IPS-18a (cell line): ENCODE results near the gene PLAAT4.

Source experiments
- H3K27ac ChIP-seq: one replicate; pipeline ENCODE4 v1.5.1; 2013; ENCODE audit warnings: low read length
- H3K27me3 ChIP-seq: one replicate; pipeline ENCODE4 v1.6.1; 2013; ENCODE audit warnings: mild to moderate bottlenecking, low read length; ENCODE audit not compliant: control insufficient read depth, insufficient read depth
- H3K36me3 ChIP-seq: one replicate; pipeline ENCODE4 v1.6.1; 2013; ENCODE audit warnings: low read depth, low read length; ENCODE audit not compliant: control insufficient read depth
- H3K4me1 ChIP-seq: one replicate; pipeline ENCODE4 v1.6.1; 2013; ENCODE audit warnings: low read depth, low read length; ENCODE audit not compliant: control insufficient read depth
- H3K4me3 ChIP-seq: one replicate; pipeline ENCODE4 v1.5.1; 2013; ENCODE audit warnings: low read length
- H3K9ac ChIP-seq: one replicate; pipeline ENCODE4 v1.6.1; 2013; ENCODE audit warnings: mild to moderate bottlenecking, low read length, moderate library complexity
- H3K9me3 ChIP-seq: one replicate; pipeline ENCODE4 v1.6.1; 2013; ENCODE audit warnings: low read depth, low read length; ENCODE audit not compliant: control insufficient read depth

PLAAT4 gene

GRCh38 chr11:63502252-63502820 lies 34.3 kb upstream of the PLAAT4 start:
- Histone ChIP-seq H3K9me3 (peaks cover 3% of the 10 kb centered on the region), H3K4me3 (no peak overlapping the region), H3K27ac (no peak overlapping the region), H3K36me3 (no peaks in the 10 kb centered on the region), H3K27me3 (no peaks in the 10 kb centered on the region), H3K4me1 (peaks cover 26% of the 10 kb centered on the region), H3K9ac (no peak overlapping the region)

GRCh38 chr11:63503492-63503891 lies 33.1 kb upstream of the PLAAT4 start:
- no peak overlapping the region for H3K4me3 ChIP-seq
- no peak overlapping the region for H3K9ac ChIP-seq
- no peaks in the 10 kb centered on the region for H3K27me3 ChIP-seq
- peaks cover 3% of the 10 kb centered on the region for H3K9me3 ChIP-seq
- H3K27ac ChIP-seq = no peak overlapping the region
- H3K36me3 ChIP-seq = no peaks in the 10 kb centered on the region
- peaks cover 26% of the 10 kb centered on the region for H3K4me1 ChIP-seq

- Histone ChIP-seq H3K9me3 (no peaks in the 10 kb centered on the region), H3K27me3 (no peaks in the 10 kb centered on the region), H3K4me3 (no peak overlapping the region), H3K9ac (no peak overlapping the region), H3K27ac (no peak overlapping the region), H3K4me1 (peaks cover 26% of the 10 kb centered on the region), H3K36me3 (no peaks in the 10 kb centered on the region)
Measured at GRCh38 chr11:63504054-63504453, 32.6 kb upstream of the PLAAT4 start.

- Histone ChIP-seq H3K9ac (no peak overlapping the region), H3K4me1 (peaks cover 26% of the 10 kb centered on the region), H3K27ac (no peak overlapping the region), H3K36me3 (no peaks in the 10 kb centered on the region), H3K27me3 (no peaks in the 10 kb centered on the region), H3K4me3 (no peak overlapping the region), H3K9me3 (no peaks in the 10 kb centered on the region)
Measured at GRCh38 chr11:63504933-63505586, 31.5 kb upstream of the PLAAT4 start.

GRCh38 chr11:63505857-63506528 lies 30.6 kb upstream of the PLAAT4 start, which contains the start of gene LGALS12:
Gene LGALS12, plus strand, starts transcription at chr11:63506084. Its CDS starts 375 bp downstream, at chr11:63506459.
- Histone ChIP-seq H3K9ac (no peak within 1 kb of the TSS), H3K4me1 (peaks cover 26% of the 10 kb centered on the region), H3K9me3 (no peaks in the 10 kb centered on the region), H3K27ac (no peak within 1 kb of the TSS), H3K4me3 (no peak within 1 kb of the TSS), H3K27me3 (no peaks in the 10 kb centered on the region), H3K36me3 (no peaks in the 10 kb centered on the region)

- Histone ChIP-seq H3K9ac (no peak overlapping the region), H3K4me3 (no peak overlapping the region), H3K4me1 (peaks cover 26% of the 10 kb centered on the region), H3K9me3 (no peaks in the 10 kb centered on the region), H3K27ac (no peak overlapping the region), H3K27me3 (no peaks in the 10 kb centered on the region), H3K36me3 (no peaks in the 10 kb centered on the region)
Measured at GRCh38 chr11:63506876-63507275, 29.7 kb upstream of the PLAAT4 start.

GRCh38 chr11:63507511-63507910 lies 29.1 kb upstream of the PLAAT4 start:
- H3K9ac ChIP-seq = no peak overlapping the region
- H3K36me3 ChIP-seq = no peaks in the 10 kb centered on the region
- H3K9me3 ChIP-seq = no peaks in the 10 kb centered on the region
- no peak overlapping the region for H3K27ac ChIP-seq
- H3K4me1 ChIP-seq = peaks cover 26% of the 10 kb centered on the region
- H3K4me3 ChIP-seq = no peak overlapping the region
- no peaks in the 10 kb centered on the region for H3K27me3 ChIP-seq

- no peak overlapping the region for H3K4me3 ChIP-seq
- no peaks in the 10 kb centered on the region for H3K27me3 ChIP-seq
- no peak overlapping the region for H3K27ac ChIP-seq
- H3K9ac ChIP-seq = no peak overlapping the region
- peaks cover 23% of the 10 kb centered on the region for H3K4me1 ChIP-seq
- no peaks in the 10 kb centered on the region for H3K36me3 ChIP-seq
- no peaks in the 10 kb centered on the region for H3K9me3 ChIP-seq
Measured at GRCh38 chr11:63508009-63508408, 28.6 kb upstream of the PLAAT4 start.

GRCh38 chr11:63508745-63509144 lies 27.9 kb upstream of the PLAAT4 start:
- H3K4me3 ChIP-seq = no peak overlapping the region
- H3K27ac ChIP-seq = no peak overlapping the region
- no peak overlapping the region for H3K9ac ChIP-seq
- H3K36me3 ChIP-seq = no peaks in the 10 kb centered on the region
- no peaks in the 10 kb centered on the region for H3K27me3 ChIP-seq
- H3K4me1 ChIP-seq = peaks cover 16% of the 10 kb centered on the region
- no peaks in the 10 kb centered on the region for H3K9me3 ChIP-seq

GRCh38 chr11:63510360-63511047 lies 26.1 kb upstream of the PLAAT4 start:
- H3K27me3 ChIP-seq = no peaks in the 10 kb centered on the region
- no peaks in the 10 kb centered on the region for H3K36me3 ChIP-seq
- H3K27ac ChIP-seq = no peak overlapping the region
- H3K4me1 ChIP-seq = peaks cover 7% of the 10 kb centered on the region
- H3K9me3 ChIP-seq = no peaks in the 10 kb centered on the region
- no peak overlapping the region for H3K9ac ChIP-seq
- no peak overlapping the region for H3K4me3 ChIP-seq

GRCh38 chr11:63511048-63511748 lies 25.4 kb upstream of the PLAAT4 start:
- Histone ChIP-seq H3K4me1 (peaks cover 2% of the 10 kb centered on the region), H3K27ac (no peak overlapping the region)

More at GRCh38 chr11:63511048-63511748, 25.4 kb upstream of the PLAAT4 start:
- Histone ChIP-seq H3K4me3 (no peak overlapping the region), H3K27me3 (no peaks in the 10 kb centered on the region), H3K9me3 (no peaks in the 10 kb centered on the region), H3K9ac (no peak overlapping the region), H3K36me3 (no peaks in the 10 kb centered on the region)
